Thyroid gland (tissue), 4 donors: ENCODE results near the gene SP100. TPM values are rescaled to one million over a fixed set of nuclear protein-coding genes. Genes with fewer than 3 reads are reported as not detected.

Source experiments
- DNase-seq, 2 donors: peaks; one replicate each; pipeline ENCODE4 v3.0.0-alpha.2; 2019
- H3K27ac ChIP-seq, 3 donors: fragments of 200-600 bp; sonication (generic); 1 replicate in 2 of 3; 2 replicates in 1 of 3; pipeline ENCODE4 v1.5.1; 2016 to 2019; ENCODE audit warnings: mild to moderate bottlenecking in 1 of 3, moderate library complexity in 1 of 3
- H3K27me3 ChIP-seq: fragments of 200-600 bp; sonication (generic); one replicate; pipeline ENCODE4 v1.5.1; 2019
- H3K36me3 ChIP-seq, 2 donors: fragments of 200-600 bp; sonication (generic); one replicate each; pipeline ENCODE4 v1.5.1; 2016 to 2019
- H3K4me1 ChIP-seq, 2 donors: fragments of 200-600 bp; sonication (generic); one replicate each; pipeline ENCODE4 v1.5.1; 2017 to 2019
- H3K4me3 ChIP-seq, 3 donors: fragments of 200-600 bp; sonication (generic); replicated peaks in 1 of 3; 1 replicate in 2 of 3; 2 replicates in 1 of 3; pipeline ENCODE4 v1.5.1; 2016; ENCODE audit warnings: mild to moderate bottlenecking in 1 of 3
- H3K9me3 ChIP-seq: fragments of 200-600 bp; sonication (generic); one replicate; pipeline ENCODE4 v1.5.1; 2017
- POLR2A ChIP-seq, 2 donors: fragments of 450-650 bp; IDR thresholded peaks; one replicate each; pipeline ENCODE4 v1.6.1; 2017; ENCODE audit warnings: antibody characterized with exemption in 2 of 2, mild to moderate bottlenecking in 2 of 2, moderate library complexity in 1 of 2
- WGBS, 2 donors: methylation state at CpG; one replicate each; pipeline ENCODE4 v1.1.5; 2017; 5-methylcytosine and 5-hydroxymethylcytosine counted together
- intact Hi-C: fragments of 100-400 bp; cut with DNase I; formaldehyde crosslinking; loops from one replicate; pipeline ENCODE4 v1.15.1; 2023
- total RNA-seq, 4 donors: library from RNA; depleted of rRNA; stranded (reverse); fragments of >200 nt; gene quantifications; one replicate each; pipeline ENCODE4 v1.2.3, GENCODE V29; 2016
- TF ChIP-seq, protein P1 (sequence below), 6 experiments: fragments of 200-600 bp in 3 of 6; fragments of 450-650 bp in 3 of 6; sonication (generic) in 3 of 6; IDR thresholded peaks; one replicate each; pipeline ENCODE4 v1.5.1; 2016 to 2019; ENCODE audit warnings: antibody characterized with exemption in 6 of 6, mild to moderate bottlenecking in 2 of 6, inconsistent platforms in 1 of 6, moderate library complexity in 1 of 6

Gene SP100
- total RNA-seq, 4 donors from 2014 or later, result 84.0 to 151 (median 98.0) TPM

DNA sequence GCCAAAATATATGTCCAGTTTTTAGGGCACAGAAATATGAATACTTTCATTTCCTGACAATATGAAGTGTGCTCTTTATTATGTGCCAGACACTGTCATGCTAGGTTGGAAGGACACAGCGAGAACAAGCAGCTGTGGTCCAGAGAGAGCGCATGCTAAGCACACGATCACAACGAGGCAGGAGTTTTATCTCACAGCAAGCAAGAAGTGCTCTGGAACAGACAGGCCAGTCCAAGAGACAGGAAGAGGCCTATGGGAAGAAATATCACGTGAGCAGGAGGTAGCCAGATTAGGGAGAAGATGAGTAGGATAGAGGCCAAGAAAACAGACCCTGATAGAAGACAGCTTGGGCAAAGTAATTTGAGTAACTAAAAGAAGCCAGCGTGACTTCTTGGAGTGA lies 161.1 kb downstream of the SP100 start:
- no peaks in the 10 kb centered on the region for H3K9me3 ChIP-seq
- 69 to 77% methylated on average over 6 of the region's 6 CpGs for WGBS, 2 donors
- no peaks in the 10 kb centered on the region for H3K36me3 ChIP-seq
- intact Hi-C loops, result no loop called here
- H3K4me3 ChIP-seq, result no peak overlapping the region
- no peak overlapping the region for H3K27ac ChIP-seq
- no peak for DNase-seq
- no peaks in the 10 kb centered on the region for H3K4me1 ChIP-seq
- TF ChIP-seq, protein P1, sequence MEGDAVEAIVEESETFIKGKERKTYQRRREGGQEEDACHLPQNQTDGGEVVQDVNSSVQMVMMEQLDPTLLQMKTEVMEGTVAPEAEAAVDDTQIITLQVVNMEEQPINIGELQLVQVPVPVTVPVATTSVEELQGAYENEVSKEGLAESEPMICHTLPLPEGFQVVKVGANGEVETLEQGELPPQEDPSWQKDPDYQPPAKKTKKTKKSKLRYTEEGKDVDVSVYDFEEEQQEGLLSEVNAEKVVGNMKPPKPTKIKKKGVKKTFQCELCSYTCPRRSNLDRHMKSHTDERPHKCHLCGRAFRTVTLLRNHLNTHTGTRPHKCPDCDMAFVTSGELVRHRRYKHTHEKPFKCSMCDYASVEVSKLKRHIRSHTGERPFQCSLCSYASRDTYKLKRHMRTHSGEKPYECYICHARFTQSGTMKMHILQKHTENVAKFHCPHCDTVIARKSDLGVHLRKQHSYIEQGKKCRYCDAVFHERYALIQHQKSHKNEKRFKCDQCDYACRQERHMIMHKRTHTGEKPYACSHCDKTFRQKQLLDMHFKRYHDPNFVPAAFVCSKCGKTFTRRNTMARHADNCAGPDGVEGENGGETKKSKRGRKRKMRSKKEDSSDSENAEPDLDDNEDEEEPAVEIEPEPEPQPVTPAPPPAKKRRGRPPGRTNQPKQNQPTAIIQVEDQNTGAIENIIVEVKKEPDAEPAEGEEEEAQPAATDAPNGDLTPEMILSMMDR (IDR thresholded peaks at IDR 0.05), result no peak
- no peak for TF ChIP-seq POLR2A (IDR thresholded peaks at IDR 0.05)
- H3K27me3 ChIP-seq, result no peaks in the 10 kb centered on the region

DNA sequence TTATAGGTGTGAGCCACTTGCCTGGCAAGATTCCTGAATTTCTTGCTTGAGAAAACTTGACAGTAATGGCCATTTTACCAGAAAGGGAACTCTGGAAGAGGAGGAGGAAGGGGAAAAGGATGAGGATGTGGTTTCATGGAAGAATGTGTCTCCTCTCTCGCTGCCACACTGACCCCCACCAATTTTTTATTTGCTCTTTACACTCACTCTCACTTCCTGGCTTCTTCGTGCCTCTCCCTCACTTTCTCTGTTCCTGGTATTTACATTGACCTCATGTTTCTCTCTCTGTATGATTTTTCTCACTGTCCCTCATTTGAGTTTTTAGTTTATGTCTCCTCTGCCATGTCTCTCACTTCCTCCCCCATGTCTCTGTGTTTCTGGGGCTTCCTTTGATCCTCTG lies 162.1 kb downstream of the SP100 start:
- H3K4me1 ChIP-seq, result no peaks in the 10 kb centered on the region
- no peak for TF ChIP-seq POLR2A (IDR thresholded peaks at IDR 0.05)
- TF ChIP-seq, protein P1 (IDR thresholded peaks at IDR 0.05), result no peak
- H3K27me3 ChIP-seq, result no peaks in the 10 kb centered on the region
- 33% methylated on average over 2 of the region's 2 CpGs for WGBS, 2 donors
- no peak for DNase-seq
- no peaks in the 10 kb centered on the region for H3K9me3 ChIP-seq
- H3K4me3 ChIP-seq, result no peak overlapping the region
- no peak overlapping the region for H3K27ac ChIP-seq
- H3K36me3 ChIP-seq, result no peaks in the 10 kb centered on the region
- intact Hi-C loops, result no loop called here

GRCh38 chr2:230582851-230583283 lies 166.9 kb downstream of the SP100 start:
- H3K27me3 ChIP-seq, result no peaks in the 10 kb centered on the region
- intact Hi-C loops, result no loop called here
- H3K36me3 ChIP-seq, result no peaks in the 10 kb centered on the region
- H3K27ac ChIP-seq, result no peak overlapping the region
- no peaks in the 10 kb centered on the region for H3K4me1 ChIP-seq
- 77 to 82% methylated on average over 5 of the region's 5 CpGs for WGBS, 2 donors
- no peak for DNase-seq
- no peaks in the 10 kb centered on the region for H3K9me3 ChIP-seq
- H3K4me3 ChIP-seq, result no peak overlapping the region
- TF ChIP-seq, protein P1 (IDR thresholded peaks at IDR 0.05), result no peak
- no peak for TF ChIP-seq POLR2A (IDR thresholded peaks at IDR 0.05)

- H3K4me1 ChIP-seq, result no peaks in the 10 kb centered on the region
Measured at GRCh38 chr2:230583581-230583980, 167.6 kb downstream of the SP100 start.

GRCh38 chr2:230586328-230586982 lies 170.5 kb downstream of the SP100 start:
- no peaks in the 10 kb centered on the region for H3K36me3 ChIP-seq
- TF ChIP-seq POLR2A (IDR thresholded peaks at IDR 0.05), result no peak
- TF ChIP-seq, protein P1 (IDR thresholded peaks at IDR 0.05), result no peak
- DNase-seq, result no peak
- intact Hi-C loops, result no loop called here
- H3K27ac ChIP-seq, result no peak overlapping the region
- no peak overlapping the region for H3K4me3 ChIP-seq
- WGBS, 2 donors, result 79 to 81% methylated on average over 2 of the region's 2 CpGs
- H3K4me1 ChIP-seq, result no peaks in the 10 kb centered on the region
- H3K9me3 ChIP-seq, result no peaks in the 10 kb centered on the region
- H3K27me3 ChIP-seq, result no peaks in the 10 kb centered on the region

More at GRCh38 chr2:230583581-230583980, 167.6 kb downstream of the SP100 start:
- Histone ChIP-seq H3K4me3 (no peak overlapping the region), H3K9me3 (no peaks in the 10 kb centered on the region), H3K27me3 (no peaks in the 10 kb centered on the region), H3K36me3 (no peaks in the 10 kb centered on the region), H3K27ac (no peak overlapping the region)
- no peak for DNase-seq
- TF ChIP-seq, protein P1 (IDR thresholded peaks at IDR 0.05), result no peak
- TF ChIP-seq POLR2A (IDR thresholded peaks at IDR 0.05), result no peak
- intact Hi-C loops, result no loop called here
- 85 to 88% methylated on average over 2 of the region's 2 CpGs for WGBS, 2 donors
